ENCODE data around the gene SLC25A47.

The SLC25A47 gene

DNA sequence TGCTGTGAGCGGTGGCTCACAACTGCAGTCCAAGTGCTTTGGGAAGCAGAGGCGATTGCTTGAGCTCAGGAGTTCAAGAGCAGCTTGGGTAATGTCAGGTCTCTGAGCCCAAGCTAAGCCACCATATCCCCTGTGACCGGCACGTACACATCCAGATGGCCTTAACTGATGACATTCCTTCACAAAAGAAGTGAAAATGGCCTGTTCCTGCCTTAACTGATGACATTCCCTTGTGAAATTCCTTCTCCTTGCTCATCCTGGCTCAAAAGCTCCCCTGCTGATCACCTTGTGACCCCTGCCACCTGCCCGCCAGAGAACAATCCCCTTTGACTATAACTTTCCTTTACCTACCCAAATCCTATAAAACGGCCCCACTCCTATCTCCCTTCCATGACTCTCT, 48.6 kb downstream of the SLC25A47 start:
- no peak overlapping the region for H3K4me3 ChIP-seq (ENCODE audit: control insufficient read depth, low read depth, low read length)
- TF ChIP-seq, protein P1, sequence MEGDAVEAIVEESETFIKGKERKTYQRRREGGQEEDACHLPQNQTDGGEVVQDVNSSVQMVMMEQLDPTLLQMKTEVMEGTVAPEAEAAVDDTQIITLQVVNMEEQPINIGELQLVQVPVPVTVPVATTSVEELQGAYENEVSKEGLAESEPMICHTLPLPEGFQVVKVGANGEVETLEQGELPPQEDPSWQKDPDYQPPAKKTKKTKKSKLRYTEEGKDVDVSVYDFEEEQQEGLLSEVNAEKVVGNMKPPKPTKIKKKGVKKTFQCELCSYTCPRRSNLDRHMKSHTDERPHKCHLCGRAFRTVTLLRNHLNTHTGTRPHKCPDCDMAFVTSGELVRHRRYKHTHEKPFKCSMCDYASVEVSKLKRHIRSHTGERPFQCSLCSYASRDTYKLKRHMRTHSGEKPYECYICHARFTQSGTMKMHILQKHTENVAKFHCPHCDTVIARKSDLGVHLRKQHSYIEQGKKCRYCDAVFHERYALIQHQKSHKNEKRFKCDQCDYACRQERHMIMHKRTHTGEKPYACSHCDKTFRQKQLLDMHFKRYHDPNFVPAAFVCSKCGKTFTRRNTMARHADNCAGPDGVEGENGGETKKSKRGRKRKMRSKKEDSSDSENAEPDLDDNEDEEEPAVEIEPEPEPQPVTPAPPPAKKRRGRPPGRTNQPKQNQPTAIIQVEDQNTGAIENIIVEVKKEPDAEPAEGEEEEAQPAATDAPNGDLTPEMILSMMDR (IDR thresholded peaks at IDR 0.05; ENCODE audit: control insufficient read depth, insufficient read depth, low read depth, low read length, missing control alignments): no peak
- DNase-seq (ENCODE audit: low read depth): no peak

DNA sequence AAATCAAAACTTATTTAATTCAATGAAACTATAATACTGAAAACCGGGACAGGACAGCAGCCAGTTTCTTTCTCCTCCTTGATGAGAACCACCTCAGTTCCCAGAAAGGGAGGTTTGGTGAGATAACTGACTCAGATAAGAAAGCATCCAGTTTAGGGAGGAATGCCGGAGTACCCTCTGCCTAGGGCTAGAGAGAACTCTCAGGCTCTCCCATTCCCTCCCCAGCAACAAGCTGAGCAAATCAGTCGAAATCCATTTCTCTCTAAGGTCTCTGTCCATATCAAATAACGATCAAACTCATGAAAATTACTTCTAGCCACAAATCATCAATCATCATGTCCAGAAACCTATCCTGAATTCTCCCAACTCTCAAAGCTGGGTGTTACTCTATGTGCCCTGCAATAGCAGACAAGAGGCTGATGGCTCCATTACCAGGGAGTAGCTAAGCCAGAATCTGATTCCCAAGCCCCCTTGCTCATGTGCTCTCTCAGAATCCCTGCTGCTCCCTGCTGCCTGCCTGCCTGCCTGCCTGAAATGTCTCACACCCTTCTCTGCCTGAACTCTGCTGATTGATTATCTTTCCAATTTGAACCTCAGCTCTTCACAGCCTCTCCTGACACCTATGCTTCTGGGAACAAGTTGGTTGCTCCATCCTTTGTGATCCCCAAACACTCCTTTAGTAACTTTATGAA, 49.4 kb downstream of the SLC25A47 start:
- DNase-seq (ENCODE audit: low read depth): no peak
- TF ChIP-seq, protein P1 (IDR thresholded peaks at IDR 0.05; ENCODE audit: control insufficient read depth, insufficient read depth, low read depth, low read length, missing control alignments): no peak
- H3K4me3 ChIP-seq (ENCODE audit: control insufficient read depth, low read depth, low read length): no peak overlapping the region; the same call in 1 of the 2 replicates

- H3K4me3 ChIP-seq (ENCODE audit: control insufficient read depth, low read depth, low read length): peak overlapping the region; percentile 90
These were observed 51.1 kb downstream of the SLC25A47 start for GRCh38 chr14:100374270-100374669.

GRCh38 chr14:100374876-100375265, 51.7 kb downstream of the SLC25A47 start:
- DNase-seq (ENCODE audit: low read depth): no peak
- peak overlapping the region; percentile 90 for H3K4me3 ChIP-seq (ENCODE audit: control insufficient read depth, low read depth, low read length)

More at GRCh38 chr14:100374270-100374669, 51.1 kb downstream of the SLC25A47 start:
- DNase-seq (ENCODE audit: low read depth): no peak
- TF ChIP-seq, protein P1 (IDR thresholded peaks at IDR 0.05; ENCODE audit: control insufficient read depth, insufficient read depth, low read depth, low read length, missing control alignments): no peak

GRCh38 chr14:100375266-100375962, 52.3 kb downstream of the SLC25A47 start:
- peak; percentile 98 for DNase-seq (ENCODE audit: low read depth)
- peak overlapping the region; percentile 90 for H3K4me3 ChIP-seq (ENCODE audit: control insufficient read depth, low read depth, low read length)
- TF ChIP-seq, protein P1 (IDR thresholded peaks at IDR 0.05; ENCODE audit: control insufficient read depth, insufficient read depth, low read depth, low read length, missing control alignments): no peak

More at GRCh38 chr14:100374876-100375265, 51.7 kb downstream of the SLC25A47 start:
- TF ChIP-seq, protein P1 (IDR thresholded peaks at IDR 0.05; ENCODE audit: control insufficient read depth, insufficient read depth, low read depth, low read length, missing control alignments): no peak

GRCh38 chr14:100375963-100376735, 53.0 kb downstream of the SLC25A47 start, which contains the start of gene WDR25:
Gene WDR25 (plus strand): TSS chr14:100376485.
- TF ChIP-seq, protein P1 (IDR thresholded peaks at IDR 0.05; ENCODE audit: control insufficient read depth, insufficient read depth, low read depth, low read length, missing control alignments): no peak
- peak within 1 kb of the TSS; percentile 90 for H3K4me3 ChIP-seq (ENCODE audit: control insufficient read depth, low read depth, low read length)
- peak; percentile 77 for DNase-seq (ENCODE audit: low read depth)
